K562 (cell line): ENCODE data around the gene CYTH4. TPM values are rescaled to one million over a fixed set of nuclear protein-coding genes. Genes with fewer than 3 reads are reported as not detected.

Experiments
- ATAC-seq: fragments of 200-7000 bp; cut with Tn5 transposase; 3 replicates; pipeline ENCODE4 v1.9.1; 2020; ENCODE audit warnings: moderate library complexity
- BruUV-seq: library from RNA; stranded (reverse); fragments of 400-500 nt; replicated peaks from 2 replicates; lab custom pipeline; 2021; lab: Mats Ljungman, UMichigan
- CTCF ChIA-PET: fragments of 300-600 bp; formaldehyde crosslinking; extraction: SDS; loops from one replicate; lab custom pipeline; 2021; ENCODE audit warnings: low intra/inter-chr PET ratio; lab: Yijun Ruan, JAX
- POLR2A ChIA-PET: fragments of 300-600, 350-650 bp; sonication (Branson Sonifier 250); formaldehyde crosslinking; extraction: SDS; loops from one replicate; lab custom pipeline; 2021; ENCODE audit warnings: antibody characterized with exemption, inconsistent platforms; lab: Yijun Ruan, JAX
- DNase-seq, 4 experiments: peaks; one replicate each; pipeline versions ENCODE4 v3.0.0 to v3.0.0-alpha.2; 2011 to 2018; ENCODE audit warnings: low spot score in 3 of 4, mixed read lengths in 3 of 4; ENCODE audit errors: extremely low read depth in 1 of 4
- FAIRE-seq: peaks from 2 replicates; lab custom pipeline; 2011; peaks lifted over from hg19 to GRCh38; lab: Jason Lieb, UNC
- H2AFZ ChIP-seq: 2 replicates; pipeline ENCODE4 v1.6.0; 2011; ENCODE audit warnings: low read depth, low read length, control low read depth, inconsistent platforms
- H3K27ac ChIP-seq: fragments of 200-600 bp; 3 replicates; pipeline ENCODE4 v1.8.0; 2011; ENCODE audit warnings: low read depth, mild to moderate bottlenecking, control low read depth, inconsistent platforms, low read length, moderate library complexity, mixed read lengths; ENCODE audit errors: extremely low read depth
- H3K27me3 ChIP-seq, 2 experiments: fragments of 300-600 bp in 1 of 2; 2 replicates in 1 of 2; 3 replicates in 1 of 2; pipeline versions ENCODE4 v1.6.0 to v1.8.0; 2011; ENCODE audit warnings: inconsistent platforms in 2 of 2, low read length in 2 of 2, mild to moderate bottlenecking in 1 of 2, mixed read lengths in 1 of 2, moderate library complexity in 1 of 2; ENCODE audit not compliant: control insufficient read depth in 2 of 2, insufficient read depth in 2 of 2
- H3K36me3 ChIP-seq: fragments of 300-600 bp; 3 replicates; pipeline ENCODE4 v1.8.0; 2011; ENCODE audit warnings: mild to moderate bottlenecking, low read length, inconsistent platforms; ENCODE audit not compliant: control insufficient read depth, insufficient read depth
- H3K4me1 ChIP-seq, 2 experiments: fragments of 200-600 bp in 1 of 2; replicated peaks in 1 of 2; 2 replicates in 1 of 2; 3 replicates in 1 of 2; pipeline versions ENCODE4 v1.5.1 to v1.8.0; 2011; ENCODE audit warnings: inconsistent platforms in 2 of 2, low read length in 2 of 2, mild to moderate bottlenecking in 1 of 2, mixed read lengths in 1 of 2, moderate library complexity in 1 of 2; ENCODE audit not compliant: control insufficient read depth in 2 of 2, insufficient read depth in 2 of 2
- H3K4me2 ChIP-seq: 2 replicates; pipeline ENCODE4 v1.6.1; 2011; ENCODE audit warnings: low read length, control low read depth, inconsistent platforms, mixed read lengths; ENCODE audit not compliant: insufficient read depth
- H3K4me3 ChIP-seq: fragments of 200-600 bp; sonication (generic), shearing (Covaris generic); 2 replicates; pipeline ENCODE4 v1.5.1; 2016; ENCODE audit warnings: control low read depth, inconsistent platforms
- H3K79me2 ChIP-seq: fragments of 200-600 bp; 3 replicates; pipeline ENCODE4 v1.8.0; 2011; ENCODE audit warnings: low read length, inconsistent platforms; ENCODE audit not compliant: control insufficient read depth, insufficient read depth
- H3K9ac ChIP-seq, 2 experiments: 2 replicates each; pipeline versions ENCODE4 v1.6.0 to v1.6.1; 2011; ENCODE audit warnings: low read depth in 2 of 2, low read length in 2 of 2, control low read depth in 1 of 2, inconsistent platforms in 1 of 2, mild to moderate bottlenecking in 1 of 2, mixed read lengths in 1 of 2; ENCODE audit not compliant: insufficient read depth in 1 of 2
- H3K9me1 ChIP-seq: one replicate; pipeline ENCODE4 v1.6.0; 2011; ENCODE audit warnings: inconsistent platforms, mild to moderate bottlenecking, low read length, moderate library complexity; ENCODE audit not compliant: control insufficient read depth, insufficient read depth
- H3K9me3 ChIP-seq: replicated peaks from 2 replicates; pipeline ENCODE4 v1.5.1; 2011; ENCODE audit warnings: low read depth, low read length, inconsistent platforms; ENCODE audit not compliant: control insufficient read depth, insufficient read depth
- H4K20me1 ChIP-seq: replicated peaks from 2 replicates; pipeline ENCODE4 v1.6.1; 2011; ENCODE audit warnings: low read length, inconsistent platforms, mixed read lengths; ENCODE audit not compliant: control insufficient read depth, insufficient read depth
- BACH1 ChIP-seq: fragments of 200-800 bp; sonication (Bioruptor generic); IDR thresholded peaks from 2 replicates; pipeline ENCODE4 v1.6.1; 2016; ENCODE audit warnings: missing genetic modification characterization, missing compliant biosample characterization
- IRF1 ChIP-seq: sonication (generic); formaldehyde crosslinking; IDR thresholded peaks from 2 replicates; pipeline ENCODE4 v1.8.0; 2022; ENCODE audit warnings: missing genetic modification reagents, mild to moderate bottlenecking, borderline replicate concordance
- NFYB ChIP-seq: IDR thresholded peaks from 2 replicates; pipeline ENCODE4 v1.6.1; 2011; ENCODE audit warnings: mild to moderate bottlenecking, moderate library complexity; ENCODE audit not compliant: insufficient read length; ENCODE audit errors: extremely low read depth
- SP2 ChIP-seq: IDR thresholded peaks from 2 replicates; pipeline ENCODE4 v1.6.1; 2011; ENCODE audit warnings: mild to moderate bottlenecking, low read depth, low read length, moderate library complexity; ENCODE audit not compliant: poor library complexity, severe bottlenecking; ENCODE audit errors: extremely low read depth
- XRCC3 ChIP-seq: fragments of 450-650 bp; IDR thresholded peaks from 2 replicates; pipeline ENCODE4 v1.6.1; 2017; ENCODE audit warnings: mild to moderate bottlenecking, moderate library complexity
- ZC3H11A ChIP-seq: IDR thresholded peaks from 2 replicates; pipeline ENCODE4 v1.6.1; 2012; ENCODE audit warnings: low read depth, low read length, improper control_type of control experiment
- ZFPM2 ChIP-seq: fragments of 250-450 bp; sonication (Bioruptor Pico); IDR thresholded peaks from 2 replicates; pipeline ENCODE4 v1.5.1; 2022; ENCODE audit warnings: mild to moderate bottlenecking
- ZNF639 ChIP-seq, 2 experiments: fragments of 200-800 bp in 1 of 2; sonication (Bioruptor generic) in 1 of 2; sonication (generic) in 1 of 2; formaldehyde crosslinking in 1 of 2; IDR thresholded peaks in 1 of 2; conservative IDR thresholded peaks in 1 of 2; 2 replicates each; pipeline versions ENCODE4 v1.5.0 to v1.6.1; 2016 to 2020; ENCODE audit warnings: missing compliant biosample characterization in 1 of 2, missing genetic modification characterization in 1 of 2, missing genetic modification reagents in 1 of 2
- WGBS: fragments of 100-300 bp; shearing (Covaris generic); methylation state at CpG from one replicate; pipeline ENCODE4 v1.1.6; 2016; ENCODE audit warnings: low coverage, mixed read lengths; ENCODE audit not compliant: insufficient coverage; ENCODE audit errors: missing lambda C conversion rate; 5-methylcytosine and 5-hydroxymethylcytosine counted together
- in situ Hi-C: fragments of 300-500 bp; cut with MboI; formaldehyde crosslinking; loops from 4 replicates; pipeline ENCODE4 v1.15.0; 2018; ENCODE audit warnings: inconsistent platforms, mixed read lengths
- intact Hi-C: fragments of 100-400 bp; cut with micrococcal nuclease; formaldehyde crosslinking; loops from 2 replicates; pipeline ENCODE4 v1.14.2; 2022
- polyA plus RNA-seq, 8 experiments: library from polyadenylated mRNA; depleted of rRNA in 4 of 8; stranded (reverse) in 5 of 8; unstranded in 3 of 8; fragments of >200 nt; fragmentation: Nextera tagmentation in 2 of 8; fragmentation: Illumina TruSeq in 1 of 8; extraction: Ambion mirVana in 2 of 8; extraction: Trizol in 1 of 8; gene quantifications; 2 replicates each; pipeline versions ENCODE4 v1.2.1 to v1.2.3, GENCODE V29; 2011 to 2014; ENCODE audit warnings: inconsistent platforms in 1 of 8, missing spikeins in 1 of 8
- total RNA-seq, 7 experiments: library from RNA; depleted of rRNA in 6 of 7; stranded (reverse); fragments of >200 nt in 6 of 7; fragmentation: Illumina TruSeq in 2 of 7; extraction: Trizol in 2 of 7; gene quantifications; 2 replicates each; pipeline versions ENCODE4 v1.2.1 to v1.2.3, GENCODE V29; 2011 to 2021; ENCODE audit warnings: low replicate concordance in 1 of 7
- TF ChIP-seq, protein P1 (sequence below): fragments of 450-650 bp; IDR thresholded peaks from 2 replicates; pipeline ENCODE4 v1.6.1; 2017; ENCODE audit warnings: mild to moderate bottlenecking, moderate library complexity
- TF ChIP-seq, protein P2 (sequence below): fragments of 450-650 bp; IDR thresholded peaks from 2 replicates; pipeline ENCODE4 v1.6.1; 2016; ENCODE audit warnings: borderline replicate concordance
- TF ChIP-seq, protein P3 (sequence below): sonication (generic); formaldehyde crosslinking; IDR thresholded peaks from 2 replicates; pipeline ENCODE4 v1.9.0; 2022; ENCODE audit warnings: mild to moderate bottlenecking, missing genetic modification reagents

The CYTH4 gene
- total and polyA plus RNA-seq, 9 of the 15 experiments (the other 6 are each of a cell fraction or from before 2014, with no cell fraction given), result 0.03 to 2.0 (median 0.61) TPM; not detected in 1

- no peak for ATAC-seq
- FAIRE-seq, result no peak
- Histone ChIP-seq H3K4me3 (no peak overlapping the region), H3K79me2 (no peaks in the 10 kb centered on the region), H3K9me1 (no peaks in the 10 kb centered on the region), H3K4me1 (peaks cover 0 to 7% of the 10 kb centered on the region in 2 experiments; a peak in 1 of 5 replicates), H4K20me1 (no peaks in the 10 kb centered on the region; the same call in none of the 2 replicates), H3K9ac (no peak overlapping the region), H2AFZ (no peak overlapping the region), H3K27me3 (peaks cover 4 to 29% of the 10 kb centered on the region in 2 experiments; a peak in 4 of 5 replicates), H3K27ac (no peak overlapping the region), H3K36me3 (no peaks in the 10 kb centered on the region), H3K9me3 (no peaks in the 10 kb centered on the region), H3K4me2 (no peak overlapping the region)
- ChIA-PET CTCF (no interaction called here), POLR2A (no interaction called here)
- 0% methylated on average over 5 of the region's 7 CpGs for WGBS
- DNase-seq, result no peak
- intact Hi-C loops, result no loop called here
- no TSS peak for BruUV-seq
- TF ChIP-seq ZNF639 (CRISPR knock-in tag; conservative IDR thresholded peaks at IDR 0.05 in 1 of 2, IDR thresholded peaks at IDR 0.05 in 1 of 2) (no peak), SP2 (no peak), XRCC3 (no peak), ZFPM2 (no peak), IRF1 (CRISPR knock-in tag) (no peak), BACH1 (tag) (no peak), ZC3H11A (no peak), NFYB (no peak)
- TF ChIP-seq, protein P1, sequence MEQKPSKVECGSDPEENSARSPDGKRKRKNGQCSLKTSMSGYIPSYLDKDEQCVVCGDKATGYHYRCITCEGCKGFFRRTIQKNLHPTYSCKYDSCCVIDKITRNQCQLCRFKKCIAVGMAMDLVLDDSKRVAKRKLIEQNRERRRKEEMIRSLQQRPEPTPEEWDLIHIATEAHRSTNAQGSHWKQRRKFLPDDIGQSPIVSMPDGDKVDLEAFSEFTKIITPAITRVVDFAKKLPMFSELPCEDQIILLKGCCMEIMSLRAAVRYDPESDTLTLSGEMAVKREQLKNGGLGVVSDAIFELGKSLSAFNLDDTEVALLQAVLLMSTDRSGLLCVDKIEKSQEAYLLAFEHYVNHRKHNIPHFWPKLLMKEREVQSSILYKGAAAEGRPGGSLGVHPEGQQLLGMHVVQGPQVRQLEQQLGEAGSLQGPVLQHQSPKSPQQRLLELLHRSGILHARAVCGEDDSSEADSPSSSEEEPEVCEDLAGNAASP, result no peak
- TF ChIP-seq, protein P2, sequence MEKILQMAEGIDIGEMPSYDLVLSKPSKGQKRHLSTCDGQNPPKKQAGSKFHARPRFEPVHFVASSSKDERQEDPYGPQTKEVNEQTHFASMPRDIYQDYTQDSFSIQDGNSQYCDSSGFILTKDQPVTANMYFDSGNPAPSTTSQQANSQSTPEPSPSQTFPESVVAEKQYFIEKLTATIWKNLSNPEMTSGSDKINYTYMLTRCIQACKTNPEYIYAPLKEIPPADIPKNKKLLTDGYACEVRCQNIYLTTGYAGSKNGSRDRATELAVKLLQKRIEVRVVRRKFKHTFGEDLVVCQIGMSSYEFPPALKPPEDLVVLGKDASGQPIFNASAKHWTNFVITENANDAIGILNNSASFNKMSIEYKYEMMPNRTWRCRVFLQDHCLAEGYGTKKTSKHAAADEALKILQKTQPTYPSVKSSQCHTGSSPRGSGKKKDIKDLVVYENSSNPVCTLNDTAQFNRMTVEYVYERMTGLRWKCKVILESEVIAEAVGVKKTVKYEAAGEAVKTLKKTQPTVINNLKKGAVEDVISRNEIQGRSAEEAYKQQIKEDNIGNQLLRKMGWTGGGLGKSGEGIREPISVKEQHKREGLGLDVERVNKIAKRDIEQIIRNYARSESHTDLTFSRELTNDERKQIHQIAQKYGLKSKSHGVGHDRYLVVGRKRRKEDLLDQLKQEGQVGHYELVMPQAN, result no peak
- TF ChIP-seq, protein P3, sequence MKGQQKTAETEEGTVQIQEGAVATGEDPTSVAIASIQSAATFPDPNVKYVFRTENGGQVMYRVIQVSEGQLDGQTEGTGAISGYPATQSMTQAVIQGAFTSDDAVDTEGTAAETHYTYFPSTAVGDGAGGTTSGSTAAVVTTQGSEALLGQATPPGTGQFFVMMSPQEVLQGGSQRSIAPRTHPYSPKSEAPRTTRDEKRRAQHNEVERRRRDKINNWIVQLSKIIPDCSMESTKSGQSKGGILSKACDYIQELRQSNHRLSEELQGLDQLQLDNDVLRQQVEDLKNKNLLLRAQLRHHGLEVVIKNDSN, result no peak
- in situ Hi-C loops, result no loop called here
Observed at GRCh38 chr22:37326726-37327125, 44.4 kb downstream of the CYTH4 start.
